Measurements from ENCODE around the gene LNX1. TPM values are rescaled to one million over a fixed set of nuclear protein-coding genes. Genes with fewer than 3 reads are reported as not detected.

Gene LNX1
- total RNA-seq, 4 donors from 2014 or later, result 0.29 to 12.9 (median 8.8) TPM

GRCh38 chr4:53622739-53623151 is 31.5 kb upstream of the LNX1 start:
- H3K4me3 ChIP-seq, result no peak overlapping the region
- intact Hi-C loops (cut with DNase I; ENCODE audit: low total_unique reads), result no loop called here
- H3K36me3 ChIP-seq, result no peaks in the 10 kb centered on the region
- DNase-seq, result peak in 1 of 2 donors; percentile 47
- no peaks in the 10 kb centered on the region for H3K27me3 ChIP-seq
- TF ChIP-seq CTCF (IDR thresholded peaks at IDR 0.05), result no peak
- TF ChIP-seq POLR2A (IDR thresholded peaks at IDR 0.05), result no peak
- no peaks in the 10 kb centered on the region for H3K9me3 ChIP-seq
- H3K27ac ChIP-seq, result no peak overlapping the region
- no peaks in the 10 kb centered on the region for H3K4me1 ChIP-seq

GRCh38 chr4:53620956-53621355 is 29.7 kb upstream of the LNX1 start:
- Histone ChIP-seq H3K27ac (no peak overlapping the region), H3K4me1 (no peaks in the 10 kb centered on the region), H3K4me3 (no peak overlapping the region), H3K36me3 (no peaks in the 10 kb centered on the region), H3K9me3 (no peaks in the 10 kb centered on the region), H3K27me3 (no peaks in the 10 kb centered on the region)
- DNase-seq, result no peak
- no peak for TF ChIP-seq CTCF (IDR thresholded peaks at IDR 0.05)
- TF ChIP-seq POLR2A (IDR thresholded peaks at IDR 0.05), result no peak
- intact Hi-C loops (cut with DNase I; ENCODE audit: low total_unique reads), result no loop called here

DNA sequence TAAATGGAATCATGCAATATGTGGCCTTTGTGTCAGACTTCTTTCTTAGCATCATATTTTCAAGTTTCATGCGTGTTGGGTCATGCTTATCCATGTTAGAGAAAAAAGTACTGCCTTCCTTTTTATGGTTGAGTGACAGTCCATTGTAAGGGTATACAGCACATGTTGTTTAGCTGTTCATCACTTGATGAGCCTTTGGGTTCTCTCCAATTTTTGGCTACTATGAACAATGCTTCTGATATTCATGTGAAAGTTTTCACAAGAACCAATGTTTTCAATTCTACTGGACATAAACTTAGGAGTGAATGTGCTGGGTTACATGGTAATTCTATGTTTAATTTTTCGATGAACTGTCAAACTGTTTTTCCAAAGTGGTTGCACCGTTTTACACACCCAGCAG is 28.1 kb upstream of the LNX1 start:
- Histone ChIP-seq H3K4me1 (no peaks in the 10 kb centered on the region), H3K27ac (no peak overlapping the region), H3K4me3 (no peak overlapping the region), H3K27me3 (no peaks in the 10 kb centered on the region), H3K36me3 (no peaks in the 10 kb centered on the region), H3K9me3 (no peaks in the 10 kb centered on the region)
- DNase-seq, result no peak
- intact Hi-C loops (cut with DNase I; ENCODE audit: low total_unique reads), result no loop called here
- no peak for TF ChIP-seq POLR2A (IDR thresholded peaks at IDR 0.05)
- TF ChIP-seq CTCF (IDR thresholded peaks at IDR 0.05), result no peak

GRCh38 chr4:53618321-53618720 is 27.0 kb upstream of the LNX1 start:
- intact Hi-C loops (cut with DNase I; ENCODE audit: low total_unique reads), result no loop called here
- H3K27ac ChIP-seq, result no peak overlapping the region
- DNase-seq, result no peak
- no peak overlapping the region for H3K4me3 ChIP-seq
- H3K4me1 ChIP-seq, result no peaks in the 10 kb centered on the region
- no peaks in the 10 kb centered on the region for H3K27me3 ChIP-seq
- no peak for TF ChIP-seq POLR2A (IDR thresholded peaks at IDR 0.05)
- TF ChIP-seq CTCF (IDR thresholded peaks at IDR 0.05), result no peak
- no peaks in the 10 kb centered on the region for H3K36me3 ChIP-seq
- H3K9me3 ChIP-seq, result no peaks in the 10 kb centered on the region

- intact Hi-C loops (cut with DNase I; ENCODE audit: low total_unique reads), result no loop called here
- H3K36me3 ChIP-seq, result no peaks in the 10 kb centered on the region
- H3K9me3 ChIP-seq, result no peaks in the 10 kb centered on the region
- no peak overlapping the region for H3K4me3 ChIP-seq
- H3K27me3 ChIP-seq, result no peaks in the 10 kb centered on the region
- DNase-seq, result no peak
- H3K4me1 ChIP-seq, result no peaks in the 10 kb centered on the region
- TF ChIP-seq CTCF (IDR thresholded peaks at IDR 0.05), result no peak
- TF ChIP-seq POLR2A (IDR thresholded peaks at IDR 0.05), result no peak
- no peak overlapping the region for H3K27ac ChIP-seq
These were observed 25.9 kb upstream of the LNX1 start for GRCh38 chr4:53617101-53617680.
